GM10248 (cell line): ENCODE results near the gene ZFYVE27.
A peak's percentile ranks its signal among the peaks of the same experiment; 100 is the strongest.

Source experiments
- CTCF ChIA-PET: fragments of 300-600 bp; sonication (Branson Sonifier 250); formaldehyde crosslinking; extraction: SDS; loops from one replicate; lab custom pipeline; 2021; ENCODE audit warnings: antibody characterized with exemption; lab: Yijun Ruan, JAX
- POLR2A ChIA-PET: fragments of 350-650 bp; sonication (Branson Sonifier 250); formaldehyde crosslinking; extraction: SDS; loops from one replicate; lab custom pipeline; 2020; ENCODE audit warnings: antibody characterized with exemption; lab: Yijun Ruan, JAX
- DNase-seq: peaks from one replicate; pipeline ENCODE4 v3.0.0; 2012; ENCODE audit errors: extremely low spot score
- TF ChIP-seq, protein P1 (sequence below): IDR thresholded peaks from 2 replicates; pipeline ENCODE4 v1.5.1; 2012; ENCODE audit warnings: mild to moderate bottlenecking, low read depth; ENCODE audit errors: extremely low read depth, missing control alignments, control extremely low read depth

The ZFYVE27 gene

GRCh38 chr10:97708167-97708566, 28.8 kb upstream of the ZFYVE27 start:
- POLR2A ChIA-PET: no interaction called here
- DNase-seq: no peak
- TF ChIP-seq, protein P1, sequence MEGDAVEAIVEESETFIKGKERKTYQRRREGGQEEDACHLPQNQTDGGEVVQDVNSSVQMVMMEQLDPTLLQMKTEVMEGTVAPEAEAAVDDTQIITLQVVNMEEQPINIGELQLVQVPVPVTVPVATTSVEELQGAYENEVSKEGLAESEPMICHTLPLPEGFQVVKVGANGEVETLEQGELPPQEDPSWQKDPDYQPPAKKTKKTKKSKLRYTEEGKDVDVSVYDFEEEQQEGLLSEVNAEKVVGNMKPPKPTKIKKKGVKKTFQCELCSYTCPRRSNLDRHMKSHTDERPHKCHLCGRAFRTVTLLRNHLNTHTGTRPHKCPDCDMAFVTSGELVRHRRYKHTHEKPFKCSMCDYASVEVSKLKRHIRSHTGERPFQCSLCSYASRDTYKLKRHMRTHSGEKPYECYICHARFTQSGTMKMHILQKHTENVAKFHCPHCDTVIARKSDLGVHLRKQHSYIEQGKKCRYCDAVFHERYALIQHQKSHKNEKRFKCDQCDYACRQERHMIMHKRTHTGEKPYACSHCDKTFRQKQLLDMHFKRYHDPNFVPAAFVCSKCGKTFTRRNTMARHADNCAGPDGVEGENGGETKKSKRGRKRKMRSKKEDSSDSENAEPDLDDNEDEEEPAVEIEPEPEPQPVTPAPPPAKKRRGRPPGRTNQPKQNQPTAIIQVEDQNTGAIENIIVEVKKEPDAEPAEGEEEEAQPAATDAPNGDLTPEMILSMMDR: no peak
- CTCF ChIA-PET: interaction anchor here (1.0 to 15.3 kb wide), 5 partner anchors 10 to 31 kb away, joined by 3 to 552 read pairs (median 21); partner anchors contain the start of genes AVPI1, MARVELD1 and ZFYVE27

DNA sequence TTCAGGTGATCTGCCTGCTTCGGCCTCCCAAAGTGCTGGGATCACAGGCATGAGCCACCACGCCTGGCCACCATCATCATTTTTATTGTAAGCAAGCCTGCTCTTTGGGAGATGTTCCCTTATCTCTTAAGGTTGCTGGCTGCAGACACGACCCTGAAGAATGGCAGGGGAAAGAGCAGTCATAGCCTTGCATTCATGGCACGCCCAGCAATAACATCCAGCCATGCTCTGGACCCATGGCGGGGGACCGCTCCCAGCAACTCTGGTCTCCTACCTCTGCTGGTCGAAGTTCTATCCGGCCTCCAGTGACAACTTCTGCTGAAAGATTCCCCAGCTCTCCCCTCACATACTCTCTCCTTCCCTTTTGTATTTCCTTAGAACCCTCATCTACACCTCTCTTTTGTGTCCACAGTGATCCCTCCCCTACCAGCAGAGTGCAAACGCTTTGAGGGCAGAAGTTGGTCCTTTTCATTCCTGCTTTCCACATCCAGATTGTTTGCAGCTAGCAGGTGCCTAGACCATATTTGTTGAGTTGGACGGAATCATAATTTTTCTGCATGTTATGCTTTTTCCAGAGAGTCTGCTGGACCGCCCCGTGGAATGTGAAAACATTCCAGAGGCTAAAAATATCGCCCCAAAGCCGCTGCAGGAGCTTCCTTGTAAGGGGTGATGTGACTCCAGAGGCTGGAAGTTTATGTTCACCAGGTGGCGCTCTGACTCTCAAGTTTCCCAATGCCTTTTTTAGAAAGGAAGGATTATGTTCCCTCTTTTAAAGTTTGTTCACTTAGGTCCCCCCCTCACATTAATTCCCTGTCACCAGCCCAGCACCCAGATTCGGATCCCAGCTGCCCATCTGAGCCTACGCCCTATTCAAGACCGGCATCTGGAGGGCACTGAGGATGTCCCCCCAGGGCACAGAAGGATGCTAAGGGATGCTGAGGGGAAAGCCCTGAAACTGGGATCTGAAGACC, 27.7 kb upstream of the ZFYVE27 start:
- CTCF ChIA-PET: interaction anchor here (0.8 to 28.5 kb wide), 11 partner anchors 1 to 57 kb away, joined by 3 to 552 read pairs (median 6); partner anchors contain the start of genes AVPI1, MARVELD1 and ZFYVE27
- POLR2A ChIA-PET: interaction anchor here (1.4 kb wide), 1 partner anchor 12 kb away, joined by 4 read pairs; no protein-coding TSS in a partner anchor
- DNase-seq: no peak
- TF ChIP-seq, protein P1: peak; percentile 70

DNA sequence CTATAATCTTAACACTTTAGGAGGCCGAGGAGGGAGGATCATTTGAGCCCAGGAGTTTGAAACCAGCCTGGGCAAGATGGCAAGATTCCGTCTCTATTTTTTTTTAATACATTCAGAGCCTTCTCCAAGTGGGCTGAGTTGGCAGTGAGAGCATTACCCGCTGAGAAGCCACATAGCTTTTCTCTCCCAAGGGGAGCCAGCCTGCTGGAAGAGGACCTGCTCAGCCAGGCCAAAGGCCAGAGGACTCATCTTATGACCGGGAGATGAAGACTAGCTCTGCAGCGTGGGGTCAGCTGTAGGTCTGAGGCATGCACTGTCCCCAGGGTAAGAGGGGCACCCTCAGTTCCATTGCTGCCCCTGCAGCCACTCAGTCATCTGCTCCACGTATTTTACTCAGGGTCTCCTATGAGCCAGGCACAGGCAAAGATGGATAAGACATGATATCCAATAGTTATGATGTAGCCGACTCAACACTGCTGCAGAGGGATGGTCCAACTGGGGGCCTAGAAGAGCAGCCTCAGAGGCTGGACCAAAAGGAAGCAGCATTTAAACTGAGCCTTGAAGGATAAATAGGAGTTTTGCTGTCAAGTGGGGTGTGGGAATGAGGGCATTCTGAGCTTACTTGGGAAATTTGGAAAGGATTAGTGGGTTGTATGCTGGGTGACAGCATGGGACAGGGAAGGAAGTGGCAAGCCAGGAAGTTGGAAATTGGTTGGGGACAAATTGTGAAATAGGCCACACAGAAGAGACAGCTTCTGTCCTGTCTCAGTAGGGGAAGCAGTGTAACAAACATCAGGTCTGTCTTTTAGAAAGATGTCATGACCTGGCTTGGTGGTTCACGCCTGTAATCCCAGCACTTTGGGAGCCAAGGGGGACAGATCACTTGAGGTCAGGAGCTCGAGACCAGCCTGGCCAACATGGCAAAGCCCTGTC, 25.0 kb upstream of the ZFYVE27 start:
- TF ChIP-seq, protein P1: no peak
- POLR2A ChIA-PET: no interaction called here
- CTCF ChIA-PET: interaction anchor here (1.4 to 28.5 kb wide), 6 partner anchors 4 to 43 kb away, joined by 4 to 552 read pairs (median 13); partner anchors contain the start of genes MARVELD1 and ZFYVE27
- no peak for DNase-seq

- ChIA-PET CTCF (interaction anchor here (2.1 to 28.5 kb wide), 3 partner anchors 5 to 45 kb away, joined by 5 to 552 read pairs (median 552); partner anchors contain the start of genes MARVELD1 and ZFYVE27), POLR2A (no interaction called here)
- peak; percentile 44 for DNase-seq
- TF ChIP-seq, protein P1: no peak
Measured at GRCh38 chr10:97713339-97713825, 23.5 kb upstream of the ZFYVE27 start, which contains the start of gene MARVELD1. Gene MARVELD1, plus strand, starts transcription at chr10:97713730. Its CDS starts 147 bp downstream, at chr10:97713877.

DNA sequence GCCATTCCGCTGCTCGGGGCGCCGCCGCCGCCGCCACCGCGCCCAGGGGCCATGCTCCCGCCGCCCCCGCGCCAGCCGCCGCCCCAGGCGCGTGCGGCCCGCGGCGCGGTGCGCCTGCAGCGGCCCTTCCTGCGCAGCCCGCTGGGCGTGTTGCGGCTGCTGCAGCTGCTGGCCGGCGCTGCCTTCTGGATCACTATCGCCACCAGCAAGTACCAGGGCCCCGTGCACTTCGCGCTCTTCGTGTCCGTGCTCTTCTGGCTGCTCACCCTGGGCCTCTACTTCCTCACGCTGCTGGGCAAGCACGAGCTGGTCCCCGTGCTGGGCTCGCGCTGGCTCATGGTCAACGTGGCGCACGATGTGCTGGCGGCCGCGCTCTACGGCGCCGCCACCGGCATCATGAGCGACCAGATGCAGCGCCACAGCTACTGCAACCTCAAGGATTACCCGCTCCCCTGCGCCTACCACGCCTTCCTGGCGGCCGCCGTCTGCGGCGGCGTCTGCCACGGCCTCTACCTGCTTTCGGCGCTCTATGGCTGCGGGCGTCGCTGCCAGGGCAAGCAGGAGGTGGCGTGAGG, 23.0 kb upstream of the ZFYVE27 start:
- TF ChIP-seq, protein P1: peak; percentile 28
- DNase-seq: peak; percentile 80
- CTCF ChIA-PET: interaction anchor here (1.3 to 28.5 kb wide), 3 partner anchors 6 to 27 kb away, joined by 4 to 552 read pairs (median 552); partner anchors contain the start of genes AVPI1, MARVELD1 and ZFYVE27
- POLR2A ChIA-PET: no interaction called here
